Left renal pelvis (tissue), 4 donors: ENCODE results near the gene VAMP1. TPM values are rescaled to one million over a fixed set of nuclear protein-coding genes. Genes with fewer than 3 reads are reported as not detected.
"Not testable (repeated sequence)": the region's sequence is repeated elsewhere in the genome, so short reads cannot be mapped to it uniquely, and the experiment has no call there.

ENCODE experiments used
- DNase-seq, 4 donors: peaks; one replicate each; pipeline ENCODE4 v3.0.0-alpha.2; 2013; ENCODE audit warnings: low read depth in 4 of 4, low spot score in 3 of 4
- polyA plus RNA-seq, 4 donors: library from polyadenylated mRNA; unstranded; fragments of 120-200 nt; gene quantifications; one replicate each; pipeline ENCODE4 v1.2.1, GENCODE V29; 2013; ENCODE audit not compliant: insufficient read length in 4 of 4

The VAMP1 gene
- polyA plus RNA-seq, result 10 to 100 TPM; 10.1 to 11.9 (median 10.5) TPM

GRCh38 chr12:6470375-6471163 is at the start of gene VAMP1:
TSS of gene VAMP1 (minus strand) at chr12:6470677. CDS start at chr12:6470531, 146 bp downstream.
- peak; percentile 88 to 93 (median 90) for DNase-seq

GRCh38 chr12:6520186-6520585 is 49.7 kb upstream of the VAMP1 start:
- DNase-seq, result no peak

- no peak for DNase-seq
Measured at GRCh38 chr12:6508087-6508486, 37.6 kb upstream of the VAMP1 start.

GRCh38 chr12:6507102-6507998 is 36.9 kb upstream of the VAMP1 start:
- DNase-seq, result no peak

- no peak for DNase-seq
Measured at GRCh38 chr12:6500466-6500865, 30.0 kb upstream of the VAMP1 start.

GRCh38 chr12:6497291-6497690 is 26.8 kb upstream of the VAMP1 start:
- DNase-seq, result not testable (repeated sequence)

- no peak for DNase-seq
Measured at GRCh38 chr12:6494968-6495367, 24.5 kb upstream of the VAMP1 start.

- no peak for DNase-seq
Measured at GRCh38 chr12:6494258-6494743, 23.8 kb upstream of the VAMP1 start.

- DNase-seq, result peak; percentile 84 to 89 (median 84)
Measured at GRCh38 chr12:6493497-6494257, 23.2 kb upstream of the VAMP1 start, which contains the start of gene NCAPD2. TSS of gene NCAPD2 (plus strand) at chr12:6494102. CDS start at chr12:6495099, 997 bp downstream.

GRCh38 chr12:6492838-6493496 is 22.5 kb upstream of the VAMP1 start, which contains the start of gene MRPL51:
TSS of gene MRPL51 (minus strand) at chr12:6493262. CDS start at chr12:6493136, 126 bp downstream.
- peak; percentile 83 to 89 (median 85) for DNase-seq

GRCh38 chr12:6490673-6491072 is 20.2 kb upstream of the VAMP1 start:
- DNase-seq, result not testable (repeated sequence)

- no peak for DNase-seq
Measured at GRCh38 chr12:6489449-6489848, 19.0 kb upstream of the VAMP1 start.

GRCh38 chr12:6488240-6488639 is 17.8 kb upstream of the VAMP1 start:
- no peak for DNase-seq

- no peak for DNase-seq
Measured at GRCh38 chr12:6478416-6478815, 7.9 kb upstream of the VAMP1 start.

- DNase-seq, result not testable (repeated sequence)
Measured at GRCh38 chr12:6477601-6478377, 7.3 kb upstream of the VAMP1 start.

GRCh38 chr12:6476489-6476888 is 6.0 kb upstream of the VAMP1 start:
- DNase-seq, result no peak

GRCh38 chr12:6475233-6475975 is 4.9 kb upstream of the VAMP1 start:
- DNase-seq, result not testable (repeated sequence)

GRCh38 chr12:6472491-6472890 is 2.0 kb upstream of the VAMP1 start:
- DNase-seq, result no peak
